Tibial nerve (tissue), 3 donors: Measurements from ENCODE around the gene NDUFB7.
"Not testable (repeated sequence)": the region's sequence is repeated elsewhere in the genome, so short reads cannot be mapped to it uniquely, and the experiment has no call there.

Source experiments
- POLR2A ChIP-seq, 2 donors: fragments of 450-650 bp; IDR thresholded peaks; one replicate each; pipeline ENCODE4 v1.6.1; 2017; ENCODE audit warnings: antibody characterized with exemption in 2 of 2, mild to moderate bottlenecking in 2 of 2, moderate library complexity in 2 of 2
- TF ChIP-seq, protein P1 (sequence below), 5 experiments: fragments of 200-600 bp in 3 of 5; fragments of 450-650 bp in 2 of 5; sonication (generic) in 3 of 5; IDR thresholded peaks; one replicate each; pipeline ENCODE4 v1.5.1; 2016 to 2019; ENCODE audit warnings: antibody characterized with exemption in 5 of 5, mild to moderate bottlenecking in 3 of 5, moderate library complexity in 2 of 5

DNA sequence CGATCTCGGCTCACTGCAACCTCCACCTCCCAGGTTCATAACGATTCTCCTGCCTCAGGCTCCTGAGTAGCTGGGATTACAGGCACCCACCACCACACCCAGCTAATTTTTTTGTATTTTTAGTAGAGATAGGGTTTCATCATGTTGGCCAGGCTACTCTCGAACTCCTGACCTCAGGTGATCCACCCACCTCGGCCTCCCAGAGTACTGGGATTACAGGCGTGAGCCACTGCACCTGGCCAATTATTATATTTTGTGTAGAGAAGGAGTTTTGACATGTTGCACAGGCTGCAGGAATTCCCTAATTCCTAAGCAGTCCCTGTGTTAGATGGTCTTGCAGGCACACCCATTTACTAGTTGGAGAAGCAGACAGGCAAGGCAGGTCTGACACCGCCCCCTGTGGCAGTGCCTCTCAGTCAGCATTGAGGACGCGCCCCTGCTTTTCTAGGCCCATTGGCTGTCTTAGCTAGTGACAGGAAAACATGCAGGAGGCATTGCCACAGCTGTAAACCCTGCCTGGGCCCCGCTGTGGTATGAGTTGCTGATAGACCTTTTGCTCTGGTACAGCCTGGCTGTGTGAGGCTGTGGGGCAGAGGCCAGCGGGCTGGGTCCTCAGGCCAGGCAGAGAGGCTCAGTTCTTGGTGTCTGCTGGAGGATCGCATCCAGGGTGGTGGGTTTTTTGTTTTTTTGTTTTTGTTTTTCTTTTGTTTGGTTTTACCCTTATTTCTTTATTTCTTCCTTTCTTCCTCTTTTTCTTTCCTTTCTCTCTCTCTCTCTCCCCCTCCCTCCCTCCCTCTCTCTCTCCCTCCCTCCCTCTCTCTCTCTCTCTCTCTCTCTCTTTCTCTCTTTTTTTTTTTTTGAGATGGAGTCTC, 20.5 kb downstream of the NDUFB7 start:
- TF ChIP-seq, protein P1, sequence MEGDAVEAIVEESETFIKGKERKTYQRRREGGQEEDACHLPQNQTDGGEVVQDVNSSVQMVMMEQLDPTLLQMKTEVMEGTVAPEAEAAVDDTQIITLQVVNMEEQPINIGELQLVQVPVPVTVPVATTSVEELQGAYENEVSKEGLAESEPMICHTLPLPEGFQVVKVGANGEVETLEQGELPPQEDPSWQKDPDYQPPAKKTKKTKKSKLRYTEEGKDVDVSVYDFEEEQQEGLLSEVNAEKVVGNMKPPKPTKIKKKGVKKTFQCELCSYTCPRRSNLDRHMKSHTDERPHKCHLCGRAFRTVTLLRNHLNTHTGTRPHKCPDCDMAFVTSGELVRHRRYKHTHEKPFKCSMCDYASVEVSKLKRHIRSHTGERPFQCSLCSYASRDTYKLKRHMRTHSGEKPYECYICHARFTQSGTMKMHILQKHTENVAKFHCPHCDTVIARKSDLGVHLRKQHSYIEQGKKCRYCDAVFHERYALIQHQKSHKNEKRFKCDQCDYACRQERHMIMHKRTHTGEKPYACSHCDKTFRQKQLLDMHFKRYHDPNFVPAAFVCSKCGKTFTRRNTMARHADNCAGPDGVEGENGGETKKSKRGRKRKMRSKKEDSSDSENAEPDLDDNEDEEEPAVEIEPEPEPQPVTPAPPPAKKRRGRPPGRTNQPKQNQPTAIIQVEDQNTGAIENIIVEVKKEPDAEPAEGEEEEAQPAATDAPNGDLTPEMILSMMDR (IDR thresholded peaks at IDR 0.05) = peak in 1 of 5 experiments; percentile 10
- TF ChIP-seq POLR2A (IDR thresholded peaks at IDR 0.05) = not testable (repeated sequence)
